ENCODE measurements around the gene EPHA3.

DNA sequence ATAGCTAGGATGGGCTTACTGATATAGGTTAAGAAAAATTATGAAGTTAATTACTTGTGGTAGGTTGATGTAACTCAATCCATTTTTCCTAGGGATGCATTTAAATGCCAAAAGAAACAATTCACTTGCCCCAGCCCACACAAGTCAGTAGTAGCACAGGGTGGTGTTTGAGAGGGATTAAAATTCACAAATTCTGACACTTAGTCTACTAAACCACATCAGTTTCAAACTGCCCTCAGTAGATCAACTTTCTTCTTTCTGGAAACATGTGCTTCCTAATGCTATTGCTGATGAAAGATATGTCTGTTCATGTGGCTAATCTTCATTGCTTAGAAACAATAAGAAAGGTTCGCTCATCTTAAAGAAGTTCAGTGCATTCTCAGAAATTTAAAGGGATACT lies 160.6 kb downstream of the EPHA3 start:
- TF ChIP-seq, protein P1, sequence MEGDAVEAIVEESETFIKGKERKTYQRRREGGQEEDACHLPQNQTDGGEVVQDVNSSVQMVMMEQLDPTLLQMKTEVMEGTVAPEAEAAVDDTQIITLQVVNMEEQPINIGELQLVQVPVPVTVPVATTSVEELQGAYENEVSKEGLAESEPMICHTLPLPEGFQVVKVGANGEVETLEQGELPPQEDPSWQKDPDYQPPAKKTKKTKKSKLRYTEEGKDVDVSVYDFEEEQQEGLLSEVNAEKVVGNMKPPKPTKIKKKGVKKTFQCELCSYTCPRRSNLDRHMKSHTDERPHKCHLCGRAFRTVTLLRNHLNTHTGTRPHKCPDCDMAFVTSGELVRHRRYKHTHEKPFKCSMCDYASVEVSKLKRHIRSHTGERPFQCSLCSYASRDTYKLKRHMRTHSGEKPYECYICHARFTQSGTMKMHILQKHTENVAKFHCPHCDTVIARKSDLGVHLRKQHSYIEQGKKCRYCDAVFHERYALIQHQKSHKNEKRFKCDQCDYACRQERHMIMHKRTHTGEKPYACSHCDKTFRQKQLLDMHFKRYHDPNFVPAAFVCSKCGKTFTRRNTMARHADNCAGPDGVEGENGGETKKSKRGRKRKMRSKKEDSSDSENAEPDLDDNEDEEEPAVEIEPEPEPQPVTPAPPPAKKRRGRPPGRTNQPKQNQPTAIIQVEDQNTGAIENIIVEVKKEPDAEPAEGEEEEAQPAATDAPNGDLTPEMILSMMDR (IDR thresholded peaks at IDR 0.05): no peak
- TF ChIP-seq EZH2 (IDR thresholded peaks at IDR 0.05; ENCODE audit: borderline replicate concordance, insufficient read depth, low read depth, low read length, poor library complexity, severe bottlenecking): no peak

Measured in B cell (primary cell).